Measurements from ENCODE around the gene ZRANB2. TPM values are rescaled to one million over a fixed set of nuclear protein-coding genes. Genes with fewer than 3 reads are reported as not detected.
A peak's percentile ranks its signal among the peaks of the same experiment; 100 is the strongest.

ZRANB2 gene
- total RNA-seq, 2 donors from 2014 or later = 56.3 to 86.7 TPM

- no peak overlapping the region for H3K9ac ChIP-seq (ENCODE audit: low read depth in 2 of 2, low read length in 2 of 2)
- no peaks in the 10 kb centered on the region for H3K4me1 ChIP-seq
- intact Hi-C loops (cut with DNase I) = no loop called here
- H3K4me3 ChIP-seq = no peak overlapping the region
- H3K36me3 ChIP-seq = no peaks in the 10 kb centered on the region
- DNase-seq = no peak
- peaks cover under 1% of the 10 kb centered on the region for H3K27me3 ChIP-seq
- H3K27ac ChIP-seq = no peak overlapping the region
- no peak for TF ChIP-seq CTCF (IDR thresholded peaks at IDR 0.05)
- no peaks in the 10 kb centered on the region for H3K9me3 ChIP-seq
Measured at GRCh38 chr1:71053146-71053545, 27.7 kb downstream of the ZRANB2 start.

GRCh38 chr1:71049951-71050598 is 30.8 kb downstream of the ZRANB2 start:
- intact Hi-C loops (cut with DNase I) = loop anchor here (2.0 kb wide), 2 partner anchors 365 to 521 kb away; no protein-coding TSS in a partner anchor
- peak; percentile 67 for TF ChIP-seq CTCF (IDR thresholded peaks at IDR 0.05)
- no peaks in the 10 kb centered on the region for H3K36me3 ChIP-seq
- H3K4me1 ChIP-seq = no peaks in the 10 kb centered on the region
- DNase-seq = peak; percentile 27
- H3K4me3 ChIP-seq = no peak overlapping the region
- no peak overlapping the region for H3K27ac ChIP-seq
- no peak overlapping the region for H3K9ac ChIP-seq (ENCODE audit: low read depth in 2 of 2, low read length in 2 of 2)
- no peaks in the 10 kb centered on the region for H3K9me3 ChIP-seq
- H3K27me3 ChIP-seq = peaks cover 19% of the 10 kb centered on the region

- H3K4me1 ChIP-seq = no peaks in the 10 kb centered on the region
- peaks cover 19% of the 10 kb centered on the region for H3K27me3 ChIP-seq
- peak within 1 kb of the TSS; percentile 47 for H3K4me3 ChIP-seq
- no peak within 1 kb of the TSS for H3K27ac ChIP-seq
- no peaks in the 10 kb centered on the region for H3K36me3 ChIP-seq
- peak; percentile 84 for DNase-seq
- intact Hi-C loops (cut with DNase I) = loop anchor here (2.0 kb wide), 2 partner anchors 363 to 519 kb away; no protein-coding TSS in a partner anchor
- TF ChIP-seq CTCF (IDR thresholded peaks at IDR 0.05) = no peak
- H3K9me3 ChIP-seq = no peaks in the 10 kb centered on the region
- H3K9ac ChIP-seq (ENCODE audit: low read depth in 2 of 2, low read length in 2 of 2) = peak within 1 kb of the TSS; percentile 4 to 20
Measured at GRCh38 chr1:71047635-71048607, 32.9 kb downstream of the ZRANB2 start, which contains the start of gene PTGER3. TSS of gene PTGER3 (minus strand) at chr1:71047816. CDS start at chr1:71047577, 239 bp downstream.

GRCh38 chr1:71046891-71047634 is 33.8 kb downstream of the ZRANB2 start:
- Histone ChIP-seq H3K4me1 (no peaks in the 10 kb centered on the region), H3K9ac (ENCODE audit: low read depth in 2 of 2, low read length in 2 of 2) (peak overlapping the region in 1 of 2 donors; percentile 20), H3K27me3 (peaks cover 19% of the 10 kb centered on the region), H3K4me3 (peak overlapping the region; percentile 47), H3K9me3 (no peaks in the 10 kb centered on the region), H3K27ac (no peak overlapping the region), H3K36me3 (no peaks in the 10 kb centered on the region)
- intact Hi-C loops (cut with DNase I) = no loop called here
- no peak for TF ChIP-seq CTCF (IDR thresholded peaks at IDR 0.05)
- peak; percentile 21 for DNase-seq

- no peak overlapping the region for H3K4me3 ChIP-seq
- no peak for TF ChIP-seq CTCF (IDR thresholded peaks at IDR 0.05)
- no peaks in the 10 kb centered on the region for H3K4me1 ChIP-seq
- no peak overlapping the region for H3K9ac ChIP-seq (ENCODE audit: low read depth in 2 of 2, low read length in 2 of 2)
- no peaks in the 10 kb centered on the region for H3K36me3 ChIP-seq
- H3K27ac ChIP-seq = no peak overlapping the region
- peaks cover 19% of the 10 kb centered on the region for H3K27me3 ChIP-seq
- intact Hi-C loops (cut with DNase I) = no loop called here
- H3K9me3 ChIP-seq = no peaks in the 10 kb centered on the region
- DNase-seq = no peak
Measured at GRCh38 chr1:71045463-71046028, 35.3 kb downstream of the ZRANB2 start.
